CD4-positive, alpha-beta T cell treated with Interleukin-4 for 4 hours (primary cell): Measurements from ENCODE around the gene ARHGAP27.
"Not testable (repeated sequence)": the region's sequence is repeated elsewhere in the genome, so short reads cannot be mapped to it uniquely, and the experiment has no call there.

Source experiments
- DNase-seq: peaks from one replicate; pipeline ENCODE4 v3.0.0-alpha.2; 2020

Gene ARHGAP27

DNA sequence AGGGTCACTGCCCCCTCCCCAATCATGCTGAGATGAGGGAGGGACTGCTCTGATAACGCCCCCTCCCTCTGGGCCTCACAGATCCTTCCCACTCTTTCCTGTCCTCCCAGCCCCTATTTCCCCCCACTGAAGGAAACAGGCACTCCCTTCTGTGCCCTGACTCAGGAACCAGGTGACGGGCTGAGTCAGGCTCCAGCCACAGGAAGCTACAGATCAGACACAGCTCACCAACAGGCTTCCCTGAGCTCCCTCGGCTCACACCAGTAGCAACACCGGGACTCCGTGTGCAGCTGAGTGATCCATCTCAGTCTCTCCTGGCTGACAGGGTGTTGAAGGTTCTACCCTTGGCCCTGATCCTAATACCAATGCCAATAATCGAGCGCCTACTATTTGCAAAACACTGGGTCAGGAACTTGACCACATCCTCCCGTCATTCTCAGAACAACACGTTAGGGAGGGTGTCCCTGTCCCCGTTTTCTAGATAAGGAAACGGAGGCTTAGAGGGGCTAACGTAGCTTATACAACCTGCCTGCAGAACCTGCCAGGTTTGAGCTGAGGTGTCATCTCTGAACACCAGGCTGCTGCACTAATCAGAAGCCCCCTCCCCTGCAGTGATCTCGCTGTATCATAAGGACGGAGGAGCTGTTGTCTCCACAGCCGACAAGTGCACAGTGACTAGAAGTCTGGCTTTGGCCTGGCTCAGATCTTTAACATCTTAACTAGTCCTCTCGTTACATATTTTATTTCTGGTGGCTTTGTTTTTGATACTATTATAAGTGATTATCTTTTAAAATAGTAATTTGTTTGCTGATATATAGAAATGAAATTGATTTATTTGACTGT, 13.5 kb upstream of the ARHGAP27 start:
- DNase-seq = peak; percentile 50

GRCh38 chr17:45444856-45445820, 12.5 kb upstream of the ARHGAP27 start:
- not testable (repeated sequence) for DNase-seq

DNA sequence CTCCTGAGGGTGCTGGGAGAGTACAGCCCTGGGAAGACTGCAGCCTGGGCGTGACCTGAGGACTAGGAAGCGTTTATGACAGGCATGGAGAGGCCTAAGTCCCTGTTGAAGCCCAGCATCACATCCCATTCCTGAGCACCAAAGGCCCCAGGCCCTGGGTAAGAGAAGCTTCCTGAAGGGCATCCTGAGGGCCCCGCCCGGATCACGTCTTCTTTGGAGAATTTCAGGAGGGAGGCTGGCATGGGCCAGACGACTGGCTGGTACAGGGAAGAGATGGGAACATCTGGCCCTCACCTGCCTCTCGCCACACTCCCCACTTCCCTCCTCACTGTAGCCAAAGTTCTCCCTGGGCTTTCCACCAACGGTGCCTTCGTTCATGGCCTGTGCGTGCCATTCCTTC, 11.6 kb upstream of the ARHGAP27 start:
- DNase-seq = not testable (repeated sequence)

GRCh38 chr17:45443371-45444260, 10.9 kb upstream of the ARHGAP27 start:
- not testable (repeated sequence) for DNase-seq

GRCh38 chr17:45441526-45442310, 9.0 kb upstream of the ARHGAP27 start:
- no peak for DNase-seq

DNA sequence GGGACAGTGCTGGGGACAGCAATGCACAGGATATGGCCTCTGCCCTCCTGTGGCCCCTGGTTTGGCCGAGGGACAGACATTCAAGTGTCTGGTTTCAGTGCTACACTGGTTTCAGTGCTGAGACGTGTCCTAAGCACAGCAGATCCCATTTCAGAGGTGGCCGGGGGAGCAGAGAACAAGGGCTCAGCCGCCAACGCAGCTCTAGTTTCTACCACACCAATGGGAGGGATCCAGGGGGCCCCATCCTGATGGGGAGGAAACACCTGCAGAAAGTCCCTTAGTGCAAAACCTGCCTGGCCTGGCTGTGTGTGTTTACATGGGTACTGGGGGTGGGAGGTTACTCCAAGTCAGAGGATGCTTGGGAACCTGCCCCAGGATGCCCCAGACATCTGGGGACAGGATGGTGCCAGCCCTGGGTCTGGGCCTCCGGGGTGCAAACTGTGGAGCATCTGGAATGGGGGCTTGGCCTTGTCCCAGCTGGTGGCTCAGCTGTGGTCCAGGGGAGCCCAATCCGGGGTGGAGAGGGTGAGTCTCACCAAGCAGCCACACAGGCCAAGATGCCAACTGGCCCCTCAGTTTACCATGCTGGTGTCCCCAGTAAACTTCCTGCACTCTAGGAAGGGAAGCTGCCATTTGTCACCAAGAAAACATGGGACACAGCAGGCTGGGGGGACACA, 8.3 kb upstream of the ARHGAP27 start:
- DNase-seq = not testable (repeated sequence)

DNA sequence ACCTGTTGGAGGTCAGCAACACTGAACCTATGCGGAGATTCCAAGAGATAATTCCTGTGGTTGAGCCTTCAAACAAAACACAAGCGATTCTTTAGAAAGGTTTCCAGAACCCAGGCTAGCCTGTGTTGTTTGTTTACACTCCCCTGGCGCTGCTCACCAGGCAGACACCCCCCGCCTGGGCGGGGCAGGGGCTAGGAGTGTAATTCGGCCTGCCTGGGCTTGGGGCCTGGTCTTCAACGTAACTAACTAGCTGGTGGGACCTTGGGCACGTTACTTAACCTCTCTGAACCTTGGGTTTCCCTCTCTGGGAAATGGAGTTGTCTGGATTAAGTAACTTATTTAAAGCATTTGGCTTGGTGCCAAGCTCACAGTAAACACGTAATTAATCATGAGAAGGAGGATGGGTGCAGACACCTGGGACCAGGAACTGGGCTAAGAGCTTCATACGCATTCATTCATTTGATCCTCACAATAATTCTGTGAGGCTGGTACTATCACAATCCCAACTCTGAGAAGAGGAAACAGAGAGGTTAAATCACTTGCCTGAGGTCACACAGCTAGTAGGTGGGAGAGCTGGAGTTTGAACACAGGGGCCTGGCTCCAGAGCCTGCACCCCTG, 7.6 kb upstream of the ARHGAP27 start:
- no peak for DNase-seq

- DNase-seq = no peak
Measured at GRCh38 chr17:45438931-45439610, 6.4 kb upstream of the ARHGAP27 start.

- DNase-seq = no peak
Measured at GRCh38 chr17:45437465-45438283, 5.0 kb upstream of the ARHGAP27 start.

DNA sequence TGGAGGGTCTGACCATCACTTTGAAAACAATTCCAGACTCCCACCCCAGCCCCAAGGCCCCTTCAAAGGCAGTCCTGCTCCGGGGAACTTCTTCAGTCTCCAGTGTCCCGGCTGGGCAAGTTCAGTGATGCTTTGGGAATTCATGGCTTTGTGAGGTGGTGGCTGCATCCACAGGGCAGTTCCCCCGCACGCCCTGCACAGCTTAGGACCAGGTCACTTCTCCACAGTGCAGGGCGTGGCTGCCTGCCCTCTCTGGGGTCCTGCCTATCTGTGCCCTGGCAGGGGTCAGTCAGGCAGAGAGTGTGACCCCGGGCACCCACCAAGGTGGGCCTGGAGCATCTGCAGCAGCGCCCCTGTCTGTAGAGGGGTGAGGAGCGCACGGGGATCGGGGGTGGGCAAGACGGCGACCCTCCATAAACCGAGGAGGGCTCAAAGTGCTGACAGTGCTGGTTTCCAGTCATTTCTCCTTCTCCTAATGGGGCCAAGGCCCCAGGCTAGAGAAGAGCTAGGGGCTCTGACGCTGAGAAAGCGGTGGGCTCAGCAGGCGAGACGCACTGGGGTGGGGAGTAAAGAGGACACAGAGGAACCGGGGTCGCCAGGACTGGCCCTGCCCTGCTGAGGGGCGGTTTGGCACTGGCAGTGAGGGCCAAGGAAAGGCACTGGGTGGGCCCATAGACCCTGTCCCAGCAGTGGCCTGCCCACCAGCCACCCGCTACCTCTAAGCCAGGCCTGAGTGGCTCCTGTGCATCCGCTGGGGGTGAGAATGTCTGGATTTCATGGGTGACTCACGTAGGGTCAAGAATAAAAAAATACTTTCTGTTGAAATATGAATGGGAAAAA, 4.2 kb upstream of the ARHGAP27 start:
- DNase-seq = no peak

DNA sequence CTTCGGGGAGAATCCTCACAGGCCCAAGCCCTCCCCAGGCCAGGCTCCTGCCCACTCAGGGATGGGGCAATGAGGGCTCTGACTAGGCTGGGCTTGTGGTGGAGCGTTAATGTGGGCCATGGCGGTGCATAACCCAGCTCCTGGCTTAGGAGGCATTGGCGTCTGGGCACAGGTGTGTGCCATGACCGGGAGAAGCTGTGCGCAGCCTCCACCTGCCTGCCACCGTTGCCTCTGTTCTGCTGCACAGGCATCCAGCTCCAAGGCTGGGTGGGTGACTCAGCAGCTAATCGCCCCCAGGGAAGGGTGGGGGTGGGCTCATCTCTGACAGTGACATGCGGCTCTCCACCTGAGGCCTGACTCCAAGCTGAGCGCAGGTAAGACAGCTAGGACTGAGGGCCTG, 3.5 kb upstream of the ARHGAP27 start:
- DNase-seq = no peak

DNA sequence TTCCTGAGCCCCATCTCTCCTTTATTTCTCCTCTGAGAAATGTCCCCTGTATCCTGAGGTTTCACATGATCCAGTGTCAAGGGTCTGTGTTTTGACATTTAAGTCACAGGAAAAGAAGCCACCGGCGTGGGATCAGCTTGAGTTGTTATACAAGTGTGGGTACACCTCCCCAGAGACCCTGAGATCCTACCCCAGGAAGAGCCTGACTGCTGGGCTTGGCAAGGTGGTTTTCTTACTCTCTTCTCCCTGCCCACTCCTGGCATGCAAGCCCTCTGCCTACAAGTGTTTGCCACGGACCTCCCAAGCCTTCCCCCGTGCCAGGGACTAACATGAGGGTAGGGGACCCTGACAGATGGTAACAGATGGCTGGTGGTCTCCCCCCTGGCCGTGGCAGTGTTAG, 2.8 kb upstream of the ARHGAP27 start:
- no peak for DNase-seq

DNA sequence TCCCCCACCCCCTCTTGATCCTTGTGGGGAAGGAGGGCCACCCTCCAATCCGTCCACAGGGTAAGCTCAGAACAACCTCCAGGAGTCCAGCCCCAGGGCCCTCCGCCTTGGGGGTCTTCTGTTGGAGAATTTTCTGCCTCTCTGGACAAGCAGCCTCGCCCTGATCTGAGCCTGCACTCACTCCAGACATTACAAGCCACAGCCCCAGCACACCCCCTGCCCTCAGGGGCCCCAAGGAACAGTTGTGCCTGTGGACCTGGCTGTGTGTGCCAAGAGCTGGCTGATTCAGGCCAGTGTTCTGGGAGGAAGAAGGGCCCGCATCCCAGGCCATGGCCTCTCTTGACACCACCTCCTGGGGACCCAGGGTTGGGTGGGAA, 477 bp upstream of the ARHGAP27 start:
- no peak for DNase-seq

DNA sequence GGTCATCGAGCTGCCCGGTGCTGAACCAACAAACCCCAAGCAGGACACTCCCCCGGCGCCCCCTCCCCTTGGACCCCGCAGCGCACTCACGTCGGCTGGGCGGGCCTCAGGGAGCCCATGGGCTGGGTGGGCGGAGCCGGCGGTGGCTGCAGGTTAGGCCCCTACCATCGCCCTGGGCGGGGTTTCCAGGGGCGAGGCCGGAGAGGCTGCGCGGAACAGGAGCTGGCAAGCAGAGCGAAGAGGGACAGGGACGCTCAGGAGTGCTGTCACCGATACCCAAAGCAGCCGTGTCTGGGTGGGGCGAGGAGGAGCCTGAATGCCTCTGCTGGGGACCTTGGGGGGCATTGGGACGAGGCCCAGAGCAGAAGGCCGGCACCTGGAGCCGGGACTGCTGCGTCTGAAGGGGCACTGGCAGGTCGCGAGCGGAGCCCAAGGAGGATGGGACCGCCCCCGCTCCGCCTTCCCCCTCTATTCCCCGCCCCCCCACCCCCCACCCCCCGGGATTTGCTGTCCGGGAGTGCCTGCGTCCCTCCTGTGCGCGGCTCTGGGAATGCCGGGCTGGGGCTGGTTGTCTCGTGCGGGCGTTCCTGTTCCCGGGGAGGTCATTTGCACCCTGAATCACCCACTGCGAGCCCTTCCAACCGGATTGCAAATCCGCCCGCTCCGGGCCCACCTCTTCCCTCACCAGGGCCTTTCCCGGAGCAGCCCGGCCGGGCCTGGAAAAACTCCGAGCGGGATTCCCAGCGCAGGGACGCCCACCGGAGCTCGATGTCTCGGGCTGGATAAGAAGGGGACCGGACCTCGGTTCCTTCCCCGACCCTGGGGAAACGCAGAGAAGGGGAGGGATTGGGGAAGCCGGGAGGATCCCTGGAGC, 902 bp downstream of the ARHGAP27 start:
- peak; percentile 70 for DNase-seq

DNA sequence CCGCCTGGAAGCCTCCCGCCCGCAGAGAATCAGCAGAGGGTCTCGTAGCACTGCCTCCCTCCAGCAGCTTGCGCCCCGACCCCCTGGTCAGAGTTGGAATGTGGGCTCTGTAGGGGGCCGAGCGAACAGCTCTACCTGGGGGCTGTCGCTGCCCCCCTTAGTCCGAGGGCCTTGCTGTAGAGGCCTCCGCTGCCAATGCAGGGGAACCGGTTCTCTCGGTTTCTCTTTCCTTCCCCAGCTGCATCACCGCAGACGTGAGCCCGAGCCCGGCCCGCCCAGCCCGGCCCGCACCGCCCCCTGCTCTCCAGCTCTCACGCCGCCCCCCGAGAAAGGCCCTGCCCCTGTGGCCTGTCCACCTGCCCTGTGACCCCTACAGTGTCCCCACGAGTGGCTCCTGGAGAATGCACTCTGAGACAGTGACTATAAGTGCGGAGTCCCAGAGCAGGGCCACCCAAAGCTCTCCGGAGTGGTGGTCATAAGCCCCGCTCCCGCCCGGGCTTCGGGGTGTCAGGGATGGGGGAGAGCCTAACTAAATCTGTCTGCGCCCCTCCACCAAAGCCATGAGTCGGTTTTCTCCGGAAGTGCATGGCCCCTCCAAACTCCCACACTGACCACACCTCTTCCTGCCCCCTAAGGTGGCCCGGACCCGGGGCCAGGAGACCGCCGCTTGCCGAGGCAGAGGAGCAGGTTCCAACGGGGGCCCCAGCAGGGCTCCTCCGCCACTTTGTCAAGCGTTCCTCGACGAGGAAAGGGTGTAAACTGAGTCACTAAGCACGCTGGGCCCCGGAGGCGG, 1.7 kb downstream of the ARHGAP27 start:
- no peak for DNase-seq

GRCh38 chr17:45430006-45430737, 2.5 kb downstream of the ARHGAP27 start:
- no peak for DNase-seq
